ENCODE measurements around the gene FAM151B. TPM values are rescaled to one million over a fixed set of nuclear protein-coding genes. Genes with fewer than 3 reads are reported as not detected.
"Not testable (repeated sequence)": the region's sequence is repeated elsewhere in the genome, so short reads cannot be mapped to it uniquely, and the experiment has no call there.

Gene FAM151B
- total and polyA plus RNA-seq, 2 of the 8 experiments (the other 6 are each of a cell fraction or from before 2014, with no cell fraction given), result 0.62 to 1.1 TPM

DNA sequence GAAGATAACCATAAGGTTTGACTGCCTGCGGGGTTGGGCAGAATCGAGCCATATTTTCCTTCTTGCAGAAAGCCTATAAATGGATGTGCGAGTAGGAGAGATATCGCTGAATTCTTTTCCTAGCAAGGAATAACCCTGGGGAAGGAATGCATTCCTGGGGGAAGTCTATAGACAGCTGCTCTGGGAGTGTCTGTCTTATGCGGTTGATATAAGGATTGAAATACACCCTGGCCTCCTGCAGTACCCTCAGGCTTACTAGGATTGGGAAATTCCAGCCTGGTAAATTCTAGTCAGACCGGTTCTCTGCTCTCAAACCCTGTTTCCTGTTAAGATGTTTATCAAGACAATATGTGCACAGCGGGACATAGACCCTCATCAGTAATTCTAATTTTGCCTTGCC is 5.5 kb downstream of the FAM151B start:
- FAIRE-seq, result not testable (repeated sequence)

More for the DNA sequence above, 5.5 kb downstream of the FAM151B start:
- not testable (repeated sequence) for H4K20me1 ChIP-seq (replicated peaks in 1 of 2; ENCODE audit: control insufficient read depth in 1 of 2, insufficient read depth in 2 of 2, low read length in 2 of 2); H3K56ac ChIP-seq (replicated peaks; ENCODE audit: insufficient read length, low read depth, low read length); H3K23me2 ChIP-seq (ENCODE audit: low read depth, low read length); H3K23ac ChIP-seq (ENCODE audit: insufficient read length); H3K79me1 ChIP-seq (ENCODE audit: low read depth, low read length); H3K79me2 ChIP-seq (ENCODE audit: control insufficient read depth in 1 of 2, insufficient read depth in 2 of 2, low read length in 2 of 2); H2AK5ac ChIP-seq (ENCODE audit: low read depth, low read length); H3K9ac ChIP-seq (replicated peaks in 1 of 4; ENCODE audit: extremely low read depth in 1 of 4, low read depth in 3 of 4, low read length in 3 of 4); H2AFZ ChIP-seq (ENCODE audit: low read length); H4K91ac ChIP-seq (replicated peaks; ENCODE audit: insufficient read length, low read length); H2BK12ac ChIP-seq (ENCODE audit: low read depth, low read length); H3K9me3 ChIP-seq (ENCODE audit: insufficient read depth in 2 of 2, low read depth in 1 of 2, low read length in 1 of 2); H2BK15ac ChIP-seq (ENCODE audit: low read length); H3K18ac ChIP-seq (ENCODE audit: extremely low read depth, low read length); H3K36me3 ChIP-seq (ENCODE audit: control insufficient read depth in 2 of 4, insufficient read depth in 4 of 4, low read length in 3 of 4); H3K27me3 ChIP-seq (replicated peaks in 1 of 4; ENCODE audit: control insufficient read depth in 3 of 4, extremely low read depth in 1 of 4, insufficient read depth in 3 of 4, low read length in 3 of 4); H3K4ac ChIP-seq (replicated peaks; ENCODE audit: insufficient read length, low read depth, low read length); H2BK120ac ChIP-seq (replicated peaks; ENCODE audit: low read depth, low read length); H4K8ac ChIP-seq (ENCODE audit: extremely low read depth, insufficient read depth, low read length); H3K14ac ChIP-seq (ENCODE audit: insufficient read length); H4K5ac ChIP-seq (ENCODE audit: insufficient read length, low read depth, low read length)
- H3K27ac ChIP-seq (ENCODE audit: low read depth, low read length), result 0 out of 2 replicates have a peak overlapping the region, but pooled peaks have one; percentile 42
- peaks cover 0 to 21% (median 11%) of the 10 kb centered on the region in 4 experiments; a peak in 4 of 7 replicates for H3K4me1 ChIP-seq (replicated peaks in 1 of 4; ENCODE audit: control insufficient read depth in 3 of 4, insufficient read depth in 4 of 4, low read length in 3 of 4)
- H3K4me2 ChIP-seq (ENCODE audit: insufficient read depth in 1 of 2, low read depth in 2 of 2, low read length in 2 of 2), result peak overlapping the region in 1 of 2 experiments; percentile 47; a peak in 3 of 4 replicates
- TF ChIP-seq TAF1 (IDR thresholded peaks at IDR 0.05; ENCODE audit: low read depth, low read length) (0 out of 2 replicates have a peak, but pooled peaks have one; percentile 22), ASH2L (IDR thresholded peaks at IDR 0.05; ENCODE audit: low read length) (peak; percentile 87), RBBP5 (IDR thresholded peaks at IDR 0.05; ENCODE audit: borderline replicate concordance, low read depth, low read length) (peak; percentile 88; the same call in 1 of the 2 replicates), SP1 (IDR thresholded peaks at IDR 0.05; ENCODE audit: low read depth, low read length) (peak; percentile 76), TEAD4 (IDR thresholded peaks at IDR 0.05; ENCODE audit: low read depth, low read length) (peak; percentile 56), CEBPB (IDR thresholded peaks at IDR 0.05; ENCODE audit: low read depth, low read length) (peak; percentile 71), NANOG (IDR thresholded peaks at IDR 0.05; ENCODE audit: insufficient read depth, low read depth, low read length, poor library complexity, severe bottlenecking) (peak; percentile 28), POLR2A (IDR thresholded peaks at IDR 0.05; ENCODE audit: control extremely low read depth in 1 of 2, low read depth in 2 of 2, low read length in 2 of 2) (peak in 1 of 2 experiments; percentile 24; a peak in 1 of 3 replicates)
- DNase-seq (ENCODE audit: low read depth in 1 of 2, low spot score in 2 of 2), result peak in 1 of 2 experiments; percentile 3
- POLR2A ChIA-PET (ENCODE audit: partially characterized antibody), result interaction anchor here (0.9 to 2.9 kb wide), 4 partner anchors 9 to 158 kb away, joined by 3 to 13 read pairs (median 5); partner anchors contain the start of gene ANKRD34B
- WGBS, 2 experiments (ENCODE audit: extremely low coverage in 1 of 2, insufficient coverage in 1 of 2, insufficient read length in 1 of 2, insufficient replicate concordance in 2 of 2, low coverage in 1 of 2, low lambda C conversion rate in 2 of 2, missing lambda C conversion rate in 1 of 2), result 38% methylated on average over 7 of the region's 7 CpGs; no CpG with 5 or more reads in 1 of the 2 experiments
- H3K4me3 ChIP-seq (ENCODE audit: extremely low read depth in 1 of 4, insufficient read depth in 2 of 4, low read depth in 3 of 4, low read length in 4 of 4), result peak overlapping the region in 3 of 4 experiments; percentile 11 to 40 (median 12); a peak in 3 of 8 replicates
- H2BK20ac ChIP-seq (ENCODE audit: low read length), result peak overlapping the region; percentile 76; the same call in 1 of the 2 replicates
- CTCF ChIA-PET (ENCODE audit: partially characterized antibody), result interaction anchor here (1.2 to 2.3 kb wide), 2 partner anchors 12 to 13 kb away, joined by 3 to 7 read pairs; no protein-coding TSS in a partner anchor
- peak overlapping the region; percentile 53; the same call in 1 of the 2 replicates for H2BK5ac ChIP-seq (ENCODE audit: low read depth, low read length)
